CD4-positive, alpha-beta memory T cell (primary cell): ENCODE data around the gene SP3. TPM values are rescaled to one million over a fixed set of nuclear protein-coding genes. Genes with fewer than 3 reads are reported as not detected.

Experiments
- CTCF ChIA-PET: fragments of 350-600 bp; sonication (Branson Sonifier 250); formaldehyde crosslinking; loops from one replicate; lab custom pipeline; 2021; ENCODE audit warnings: inconsistent platforms; ENCODE audit not compliant: partially characterized antibody; lab: Charles Lee
- POLR2A ChIA-PET: fragments of 350-600 bp; sonication (Branson Sonifier 250); formaldehyde crosslinking; loops from one replicate; lab custom pipeline; 2021; ENCODE audit not compliant: partially characterized antibody; lab: Charles Lee
- DNase-seq, 5 donors: peaks; one replicate each; pipeline versions ENCODE4 v3.0.0 to v3.0.0-alpha.2; 2020 to 2022; ENCODE audit warnings: mixed read lengths in 1 of 5
- H3K27ac ChIP-seq: one replicate; pipeline ENCODE4 v1.7.0; 2013; ENCODE audit warnings: low read depth, low read length
- H3K27me3 ChIP-seq: 2 replicates; pipeline ENCODE4 v1.7.0; 2013; ENCODE audit warnings: mild to moderate bottlenecking, low read length, moderate library complexity; ENCODE audit not compliant: insufficient read depth
- H3K36me3 ChIP-seq: 2 replicates; pipeline ENCODE4 v1.7.0; 2013; ENCODE audit warnings: mild to moderate bottlenecking, low read length, moderate library complexity; ENCODE audit not compliant: insufficient read depth
- H3K4me1 ChIP-seq: 2 replicates; pipeline ENCODE4 v1.7.0; 2013; ENCODE audit warnings: mild to moderate bottlenecking, low read length, moderate library complexity; ENCODE audit not compliant: insufficient read depth
- H3K4me3 ChIP-seq, 2 donors: one replicate each; pipeline ENCODE4 v1.7.0; 2013; ENCODE audit warnings: low read length in 2 of 2, mild to moderate bottlenecking in 1 of 2
- H3K9me3 ChIP-seq, 2 donors: one replicate each; pipeline ENCODE4 v1.7.0; 2013; ENCODE audit warnings: low read length in 2 of 2, control low read depth in 1 of 2; ENCODE audit not compliant: control insufficient read depth in 1 of 2
- H3K27ac Mint-ChIP-seq, 7 donors: one replicate each; pipeline ENCODE4 v1.8.0; 2020 to 2021; ENCODE audit warnings: mixed read lengths in 7 of 7, mild to moderate bottlenecking in 6 of 7, inconsistent platforms in 3 of 7, moderate library complexity in 3 of 7
- H3K27me3 Mint-ChIP-seq, 2 donors: one replicate each; pipeline ENCODE4 v1.8.0; 2020 to 2021; ENCODE audit warnings: mixed read lengths in 2 of 2
- H3K36me3 Mint-ChIP-seq, 2 donors: one replicate each; pipeline ENCODE4 v1.8.0; 2020 to 2021; ENCODE audit warnings: mixed read lengths in 2 of 2, inconsistent platforms in 1 of 2, mild to moderate bottlenecking in 1 of 2
- H3K4me1 Mint-ChIP-seq, 4 donors: one replicate each; pipeline ENCODE4 v1.8.0; 2020 to 2021; ENCODE audit warnings: mixed read lengths in 4 of 4, mild to moderate bottlenecking in 1 of 4
- H3K4me3 Mint-ChIP-seq, 8 donors: one replicate each; pipeline ENCODE4 v1.8.0; 2020 to 2021; ENCODE audit warnings: mixed read lengths in 8 of 8, mild to moderate bottlenecking in 7 of 8, moderate library complexity in 6 of 8, inconsistent platforms in 3 of 8
- H3K9me3 Mint-ChIP-seq, 8 donors: one replicate each; pipeline ENCODE4 v1.8.0; 2020 to 2021; ENCODE audit warnings: mixed read lengths in 8 of 8, mild to moderate bottlenecking in 5 of 8, inconsistent platforms in 3 of 8, moderate library complexity in 1 of 8
- intact Hi-C: fragments of 100-400 bp; cut with micrococcal nuclease; formaldehyde crosslinking; loops from one replicate; pipeline ENCODE4 v1.15.1; 2023
- polyA plus RNA-seq, 2 donors: library from polyadenylated mRNA; unstranded; fragments of 300-500 nt; fragmentation: Illumina TruSeq; gene quantifications; one replicate each; pipeline ENCODE4 v1.2.3, GENCODE V29; 2021
- total RNA-seq, 2 experiments: library from RNA; stranded (reverse); gene quantifications; one replicate each; pipeline ENCODE4 v1.2.3, GENCODE V29; 2021

SP3 gene
- total RNA-seq (100 to 1,000 TPM; 117 to 130 TPM), polyA plus RNA-seq (10 to 100 TPM; 55.5 to 83.4 TPM)

DNA sequence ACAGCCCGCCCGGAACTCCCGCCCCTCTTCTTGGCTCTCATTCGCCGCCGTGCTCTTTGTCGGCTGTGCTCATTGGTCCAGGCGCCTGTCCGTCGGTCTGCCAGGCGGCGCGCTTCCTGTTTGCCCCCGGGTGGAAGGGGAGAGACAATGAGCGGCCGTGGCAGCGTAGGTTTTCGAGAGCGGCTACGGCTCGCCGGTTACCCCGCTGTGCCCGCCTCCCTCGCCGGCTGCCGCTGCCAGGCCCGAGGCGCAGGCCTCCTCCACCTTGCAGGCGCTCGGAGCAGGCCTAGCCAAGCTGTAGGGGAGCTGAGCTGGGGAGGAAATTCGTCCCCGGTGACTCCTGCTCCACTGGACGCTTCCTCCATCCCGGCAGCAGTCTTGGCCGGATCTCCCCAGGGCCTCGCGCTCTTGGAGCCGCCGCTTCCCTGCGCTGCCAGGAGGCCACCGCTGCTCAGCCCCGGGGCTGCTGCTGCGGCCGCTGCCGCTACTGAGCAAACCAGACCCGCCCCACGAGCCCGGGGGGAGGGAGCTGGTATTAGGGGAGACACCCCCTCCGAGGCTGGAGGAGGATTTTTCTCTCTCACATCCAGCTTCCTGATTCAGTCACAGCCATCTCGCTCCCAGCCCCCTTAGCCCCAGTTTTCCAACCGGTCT lies at the start of gene SP3:
TSS of gene SP3 (minus strand) at position 2 of the 654 bp plus-strand sequence. CDS start 202 bp downstream, outside the sequence.
- Mint-ChIP-seq H3K27ac (peak within 1 kb of the TSS; percentile 94 to 100 (median 98)), H3K4me3 (peak within 1 kb of the TSS; percentile 90 to 99 (median 96)), H3K27me3 (no peaks in the 10 kb centered on the region), H3K9me3 (peaks cover 0 to 2% (median 0%) of the 10 kb centered on the region in 8 donors), H3K4me1 (peaks cover 23 to 51% (median 35%) of the 10 kb centered on the region in 4 donors), H3K36me3 (peaks cover 7 to 29% of the 10 kb centered on the region in 2 donors)
- POLR2A ChIA-PET = interaction anchor here (0.6 to 2.2 kb wide), 13 partner anchors 10 to 1538 kb away, joined by 3 to 7 read pairs (median 3); partner anchors contain the start of genes ITGA6, OLA1 and SCRN3
- Histone ChIP-seq H3K4me1 (peaks cover 33% of the 10 kb centered on the region), H3K36me3 (no peaks in the 10 kb centered on the region), H3K4me3 (peak within 1 kb of the TSS; percentile 53 to 83), H3K27ac (peak within 1 kb of the TSS; percentile 96), H3K27me3 (no peaks in the 10 kb centered on the region), H3K9me3 (no peaks in the 10 kb centered on the region)
- CTCF ChIA-PET = no interaction called here
- intact Hi-C loops = loop anchor here (1.0 to 10.0 kb wide), 5 partner anchors 75 to 1203 kb away; partner anchors contain the start of genes ATF2, OLA1 and WIPF1
- DNase-seq = peak; percentile 95 to 97 (median 96)

DNA sequence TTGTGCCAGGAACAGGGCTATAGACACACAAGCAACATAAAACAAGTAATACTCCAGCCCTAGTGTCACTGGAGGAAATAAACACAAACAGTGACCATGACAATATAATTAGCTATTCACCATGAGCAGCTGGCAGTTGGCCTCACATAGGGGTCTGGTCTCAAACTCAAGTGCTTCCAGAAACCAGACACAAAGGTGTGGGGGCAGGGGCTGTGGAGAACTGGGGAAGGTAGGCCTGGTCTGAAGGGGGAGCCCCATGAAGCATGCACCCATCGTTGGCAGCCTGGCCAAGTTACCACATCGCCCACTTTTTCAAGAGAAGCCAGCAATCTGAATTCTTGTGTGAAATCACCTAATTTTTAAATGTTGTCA lies 49.5 kb upstream of the SP3 start:
- Mint-ChIP-seq H3K9me3 (peaks cover 0 to 3% (median 0%) of the 10 kb centered on the region in 8 donors), H3K4me3 (peak overlapping the region in 2 of 8 donors; percentile 5 to 61), H3K27ac (no peak overlapping the region), H3K36me3 (no peaks in the 10 kb centered on the region), H3K4me1 (peaks cover 1 to 8% (median 4%) of the 10 kb centered on the region in 4 donors), H3K27me3 (peaks cover 2 to 8% of the 10 kb centered on the region in 2 donors)
- no peaks in the 10 kb centered on the region for H3K36me3 ChIP-seq
- no peaks in the 10 kb centered on the region for H3K9me3 ChIP-seq
- H3K27me3 ChIP-seq = peaks cover 3% of the 10 kb centered on the region
- intact Hi-C loops = no loop called here
- POLR2A ChIA-PET = no interaction called here
- CTCF ChIA-PET = no interaction called here
- no peak overlapping the region for H3K4me3 ChIP-seq
- peaks cover 5% of the 10 kb centered on the region for H3K4me1 ChIP-seq
- no peak for DNase-seq
- H3K27ac ChIP-seq = no peak overlapping the region

DNA sequence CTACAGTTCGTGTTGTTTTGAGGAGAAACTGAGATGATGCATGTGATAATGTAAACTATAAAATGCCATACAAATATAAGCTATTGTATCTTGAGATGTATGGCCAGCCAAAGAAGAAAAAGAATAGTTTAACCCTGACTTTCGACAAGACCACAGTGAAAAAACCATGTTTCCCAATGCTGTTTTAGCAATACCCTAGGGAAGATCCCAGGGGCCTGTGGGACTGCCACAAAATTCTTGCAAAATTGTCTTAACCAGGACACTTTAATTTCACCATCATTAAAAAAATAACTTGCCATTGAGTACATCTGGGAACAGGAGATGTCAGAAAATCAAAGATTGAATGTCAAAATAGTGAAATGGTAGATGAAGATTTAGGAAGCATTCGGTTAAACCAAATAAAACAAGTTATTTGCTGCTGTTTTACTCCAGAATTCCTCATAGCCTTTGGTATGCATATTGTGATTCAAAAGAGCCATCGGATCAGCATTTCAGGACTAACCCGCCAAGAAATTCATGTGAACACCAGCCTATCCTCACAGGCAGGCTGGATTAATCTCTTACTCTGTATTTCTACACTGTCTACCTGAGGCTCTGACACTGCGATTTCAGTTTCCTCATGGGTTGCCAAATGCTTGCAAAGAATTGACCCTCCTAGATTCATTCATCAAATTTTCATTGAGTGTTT lies 49.0 kb upstream of the SP3 start:
- Mint-ChIP-seq H3K27me3 (peaks cover 2 to 8% of the 10 kb centered on the region in 2 donors), H3K27ac (no peak overlapping the region), H3K9me3 (peaks cover 0 to 3% (median 0%) of the 10 kb centered on the region in 8 donors), H3K4me1 (peaks cover 1 to 8% (median 4%) of the 10 kb centered on the region in 4 donors), H3K36me3 (no peaks in the 10 kb centered on the region), H3K4me3 (peak overlapping the region in 4 of 8 donors; percentile 5 to 74 (median 72))
- peaks cover 5% of the 10 kb centered on the region for H3K4me1 ChIP-seq
- POLR2A ChIA-PET = no interaction called here
- H3K27ac ChIP-seq = no peak overlapping the region
- CTCF ChIA-PET = interaction anchor here (1.3 kb wide), 1 partner anchor 327 kb away, joined by 3 read pairs; no protein-coding TSS in a partner anchor
- H3K4me3 ChIP-seq = no peak overlapping the region
- H3K27me3 ChIP-seq = peaks cover 3% of the 10 kb centered on the region
- DNase-seq = no peak
- intact Hi-C loops = no loop called here
- H3K36me3 ChIP-seq = no peaks in the 10 kb centered on the region
- no peaks in the 10 kb centered on the region for H3K9me3 ChIP-seq

- Histone ChIP-seq H3K27me3 (peaks cover 3% of the 10 kb centered on the region), H3K4me3 (no peak overlapping the region), H3K27ac (no peak overlapping the region), H3K36me3 (no peaks in the 10 kb centered on the region), H3K9me3 (no peaks in the 10 kb centered on the region), H3K4me1 (peaks cover 5% of the 10 kb centered on the region)
- intact Hi-C loops = no loop called here
- no peaks in the 10 kb centered on the region for H3K36me3 Mint-ChIP-seq
- H3K27me3 Mint-ChIP-seq = peaks cover 7 to 9% of the 10 kb centered on the region in 2 donors
- POLR2A ChIA-PET = no interaction called here
- DNase-seq = no peak
- H3K4me1 Mint-ChIP-seq = peaks cover 1 to 8% (median 4%) of the 10 kb centered on the region in 4 donors
- peak overlapping the region in 7 of 8 donors; percentile 26 to 74 (median 70) for H3K4me3 Mint-ChIP-seq
- no peaks in the 10 kb centered on the region for H3K9me3 Mint-ChIP-seq
- peak overlapping the region in 4 of 7 donors; percentile 23 to 73 (median 39) for H3K27ac Mint-ChIP-seq
- CTCF ChIA-PET = interaction anchor here (1.3 kb wide), 1 partner anchor 328 kb away, joined by 3 read pairs; no protein-coding TSS in a partner anchor
Measured at GRCh38 chr2:174013315-174013751, 48.2 kb upstream of the SP3 start.

- Histone ChIP-seq H3K4me3 (peak overlapping the region in 1 of 2 donors; percentile 33), H3K9me3 (no peaks in the 10 kb centered on the region), H3K4me1 (peaks cover 5% of the 10 kb centered on the region), H3K27me3 (peaks cover 3% of the 10 kb centered on the region), H3K36me3 (no peaks in the 10 kb centered on the region), H3K27ac (no peak overlapping the region)
- Mint-ChIP-seq H3K9me3 (no peaks in the 10 kb centered on the region), H3K36me3 (no peaks in the 10 kb centered on the region), H3K4me1 (peaks cover 1 to 8% (median 4%) of the 10 kb centered on the region in 4 donors), H3K27ac (peak overlapping the region in 3 of 7 donors; percentile 19 to 67 (median 65)), H3K27me3 (peaks cover 7 to 11% of the 10 kb centered on the region in 2 donors), H3K4me3 (peak overlapping the region; percentile 57 to 74 (median 68))
- intact Hi-C loops = no loop called here
- DNase-seq = peak; percentile 7 to 47 (median 23)
- ChIA-PET CTCF (interaction anchor here (1.3 to 1.6 kb wide), 3 partner anchors 16 to 329 kb away, joined by 3 read pairs; no protein-coding TSS in a partner anchor), POLR2A (interaction anchor here (0.8 to 1.3 kb wide), 3 partner anchors 30 to 48 kb away, joined by 6 to 7 read pairs (median 7); no protein-coding TSS in a partner anchor)
Measured at GRCh38 chr2:174012347-174013314, 47.5 kb upstream of the SP3 start.

DNA sequence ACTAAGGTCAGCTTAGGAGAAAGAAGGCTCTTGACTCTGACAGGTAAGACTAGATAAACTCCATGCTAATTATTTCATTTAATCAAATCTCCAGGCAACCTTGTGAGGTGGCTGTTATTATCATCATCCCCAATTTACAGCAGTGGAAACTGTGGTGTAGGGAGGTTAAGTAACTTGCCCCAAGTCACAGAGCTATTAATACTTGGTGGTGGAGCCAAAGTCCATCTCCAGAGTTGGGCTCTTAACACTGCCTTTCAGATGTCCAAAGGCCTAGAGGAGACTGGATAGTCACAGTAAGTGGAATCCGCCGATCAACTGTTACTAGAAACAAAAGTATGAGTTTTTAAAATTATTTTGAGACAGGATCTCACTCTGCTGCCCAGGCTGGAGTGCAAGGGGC lies 46.6 kb upstream of the SP3 start:
- no peak overlapping the region for H3K4me3 ChIP-seq
- H3K9me3 Mint-ChIP-seq = no peaks in the 10 kb centered on the region
- peaks cover 5% of the 10 kb centered on the region for H3K4me1 ChIP-seq
- DNase-seq = no peak
- intact Hi-C loops = no loop called here
- peak overlapping the region in 6 of 8 donors; percentile 18 to 70 (median 43) for H3K4me3 Mint-ChIP-seq
- CTCF ChIA-PET = interaction anchor here (1.3 to 1.6 kb wide), 2 partner anchors 15 to 41 kb away, joined by 3 read pairs; no protein-coding TSS in a partner anchor
- no peaks in the 10 kb centered on the region for H3K36me3 Mint-ChIP-seq
- H3K27ac ChIP-seq = no peak overlapping the region
- H3K27me3 Mint-ChIP-seq = peaks cover 9 to 11% of the 10 kb centered on the region in 2 donors
- peaks cover 1 to 8% (median 4%) of the 10 kb centered on the region in 4 donors for H3K4me1 Mint-ChIP-seq
- no peak overlapping the region for H3K27ac Mint-ChIP-seq
- H3K27me3 ChIP-seq = peaks cover 3% of the 10 kb centered on the region
- POLR2A ChIA-PET = interaction anchor here (0.8 to 1.3 kb wide), 3 partner anchors 31 to 47 kb away, joined by 6 to 7 read pairs (median 7); no protein-coding TSS in a partner anchor
- no peaks in the 10 kb centered on the region for H3K9me3 ChIP-seq
- H3K36me3 ChIP-seq = no peaks in the 10 kb centered on the region
